Activated gamma-delta T cell (primary cell): Measurements from ENCODE around the gene MYL6B.
"Not testable (repeated sequence)": the region's sequence is repeated elsewhere in the genome, so short reads cannot be mapped to it uniquely, and the experiment has no call there.

Experiments used
- DNase-seq: peaks from one replicate; lab custom pipeline; 2025; lab: John Stamatoyannopoulos, UW
- total RNA-seq, 2 donors: gene quantifications; one replicate each; lab custom pipeline; 2026; lab: John Stamatoyannopoulos, UW

The MYL6B gene
- 4.8 to 7.6 reads per million in 2 donors for total RNA-seq

DNA sequence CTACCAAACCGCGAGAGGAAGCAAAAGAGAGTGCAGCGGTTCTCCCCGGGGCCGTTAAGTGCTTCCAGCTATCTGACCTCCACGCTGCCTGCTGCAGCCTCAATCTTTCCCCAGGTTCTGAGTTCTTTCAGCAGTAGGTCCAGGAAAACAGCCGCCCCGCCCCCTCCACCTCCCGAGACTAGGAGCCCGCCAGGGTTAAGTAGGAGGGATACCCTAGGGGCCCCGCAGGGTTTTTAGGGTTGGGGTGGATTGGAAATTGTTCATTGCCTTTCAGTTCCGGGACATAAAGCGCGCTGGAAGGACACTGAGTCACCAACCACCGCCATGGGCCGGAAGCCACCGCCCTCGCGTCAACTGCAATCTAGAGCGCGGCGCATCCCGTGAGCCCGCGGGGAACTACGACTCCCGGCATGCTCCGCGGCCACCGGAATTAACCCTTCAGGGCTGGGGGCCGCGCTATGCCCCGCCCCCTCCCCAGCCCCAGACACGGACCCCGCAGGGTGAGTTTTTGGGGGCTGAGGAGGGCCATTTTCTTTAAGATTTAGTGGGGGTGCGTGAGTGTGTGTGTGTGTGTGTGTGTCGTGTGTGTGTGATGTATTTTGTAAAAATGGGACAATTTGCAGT, at the start of gene MYL6B:
MYL6B (plus strand) TSS at position 456 of the 624 bp plus-strand sequence. CDS start 1,332 bp downstream, outside the sequence.
- peak; percentile 87 for DNase-seq

DNA sequence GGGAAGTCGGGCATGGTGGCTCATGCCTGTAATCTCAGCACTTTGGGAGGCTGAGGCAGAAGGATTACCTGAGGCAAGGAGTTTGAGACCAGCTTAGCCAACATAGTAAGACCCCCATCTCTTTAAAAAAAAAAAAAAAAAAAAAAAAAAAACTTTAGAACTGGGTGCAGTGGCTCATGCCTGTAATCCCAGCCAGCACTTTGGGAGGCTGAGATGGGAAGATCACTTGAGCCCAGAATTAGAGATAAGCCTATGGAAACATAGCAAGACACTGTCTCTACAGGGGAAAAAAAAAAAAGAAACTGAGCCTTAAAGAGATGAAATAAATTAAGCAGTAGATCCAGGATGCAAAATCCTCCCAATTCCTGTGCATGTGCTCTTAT, 49.7 kb upstream of the MYL6B start:
- DNase-seq = no peak

DNA sequence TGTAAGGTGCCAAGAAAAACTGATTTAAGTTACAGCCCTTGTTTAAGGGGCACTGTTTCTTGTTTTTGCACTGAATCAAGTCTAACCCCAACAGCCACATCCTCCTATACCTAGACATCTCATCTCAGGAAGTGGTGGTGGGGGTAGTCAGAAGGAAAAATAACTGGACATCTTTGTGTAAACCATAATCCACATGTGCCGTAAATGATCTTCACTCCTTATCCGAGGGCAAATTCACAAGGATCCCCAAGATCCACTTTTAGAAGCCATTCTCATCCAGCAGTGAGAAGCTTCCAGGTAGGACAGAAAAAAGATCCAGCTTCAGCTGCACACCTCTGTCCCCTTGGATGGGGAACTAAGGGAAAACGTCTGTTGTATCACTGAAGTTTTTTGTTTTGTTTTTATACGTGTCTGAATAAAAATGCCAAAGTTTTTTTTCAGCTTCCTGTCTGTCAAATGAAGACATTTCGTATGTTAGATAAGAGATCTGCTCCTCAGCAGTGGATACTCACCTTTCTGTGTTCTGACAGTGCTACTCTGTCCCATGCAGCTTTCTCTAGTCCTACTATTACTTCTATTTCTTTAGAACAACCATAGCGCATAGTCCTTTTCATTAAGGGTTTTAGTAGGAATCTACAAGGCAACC, 49.2 kb upstream of the MYL6B start:
- DNase-seq = no peak

DNA sequence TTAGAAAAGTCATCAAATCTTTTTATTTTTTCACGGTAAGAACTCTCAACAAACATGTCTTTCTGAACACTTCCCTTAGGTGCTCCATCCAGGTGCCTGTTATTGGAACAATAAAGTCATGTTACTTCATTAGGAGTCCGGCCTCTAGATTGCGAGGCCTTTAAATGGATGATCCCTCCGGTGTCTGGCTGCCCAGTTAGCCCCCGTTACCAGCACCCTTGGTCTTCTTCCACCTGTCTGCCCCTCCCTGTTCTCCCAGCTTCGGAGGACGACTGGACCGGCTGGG, 48.6 kb upstream of the MYL6B start:
- DNase-seq = no peak

DNA sequence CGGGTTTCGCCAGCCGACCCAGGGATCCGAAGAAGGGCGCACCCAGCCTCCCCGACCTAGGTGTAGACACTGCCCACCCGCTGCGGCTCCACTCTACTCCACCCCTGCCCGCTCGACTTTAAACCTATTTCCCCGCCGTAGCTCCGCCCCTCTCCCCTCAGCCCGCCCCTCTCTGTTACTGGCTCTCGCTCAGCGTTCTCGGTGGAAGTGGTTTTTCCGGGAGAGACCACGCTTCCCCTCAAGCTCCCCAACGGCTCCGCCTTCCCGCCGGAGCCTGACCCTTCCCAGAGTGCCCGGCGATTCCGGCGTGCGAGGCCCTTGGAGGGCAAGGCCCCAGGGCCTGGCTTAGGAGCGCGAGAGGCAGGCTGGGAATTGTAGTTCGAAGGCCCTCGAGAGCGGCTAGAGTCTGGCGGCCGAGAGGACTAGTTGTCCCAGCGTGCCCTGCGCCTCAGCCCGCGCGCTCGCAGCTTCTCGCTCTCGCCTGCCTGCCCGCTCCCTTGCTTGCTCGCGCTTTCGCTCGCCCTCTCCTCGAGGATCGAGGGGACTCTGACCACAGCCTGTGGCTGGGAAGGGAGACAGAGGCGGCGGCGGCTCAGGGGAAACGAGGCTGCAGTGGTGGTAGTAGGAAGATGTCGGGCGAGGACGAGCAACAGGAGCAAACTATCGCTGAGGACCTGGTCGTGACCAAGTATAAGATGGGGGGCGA, 48.1 kb upstream of the MYL6B start, which contains the start of gene PA2G4:
PA2G4 (plus strand) TSS at position 451 of the 706 bp plus-strand sequence; CDS start at position 630, 179 bp downstream.
- DNase-seq = peak; percentile 83

DNA sequence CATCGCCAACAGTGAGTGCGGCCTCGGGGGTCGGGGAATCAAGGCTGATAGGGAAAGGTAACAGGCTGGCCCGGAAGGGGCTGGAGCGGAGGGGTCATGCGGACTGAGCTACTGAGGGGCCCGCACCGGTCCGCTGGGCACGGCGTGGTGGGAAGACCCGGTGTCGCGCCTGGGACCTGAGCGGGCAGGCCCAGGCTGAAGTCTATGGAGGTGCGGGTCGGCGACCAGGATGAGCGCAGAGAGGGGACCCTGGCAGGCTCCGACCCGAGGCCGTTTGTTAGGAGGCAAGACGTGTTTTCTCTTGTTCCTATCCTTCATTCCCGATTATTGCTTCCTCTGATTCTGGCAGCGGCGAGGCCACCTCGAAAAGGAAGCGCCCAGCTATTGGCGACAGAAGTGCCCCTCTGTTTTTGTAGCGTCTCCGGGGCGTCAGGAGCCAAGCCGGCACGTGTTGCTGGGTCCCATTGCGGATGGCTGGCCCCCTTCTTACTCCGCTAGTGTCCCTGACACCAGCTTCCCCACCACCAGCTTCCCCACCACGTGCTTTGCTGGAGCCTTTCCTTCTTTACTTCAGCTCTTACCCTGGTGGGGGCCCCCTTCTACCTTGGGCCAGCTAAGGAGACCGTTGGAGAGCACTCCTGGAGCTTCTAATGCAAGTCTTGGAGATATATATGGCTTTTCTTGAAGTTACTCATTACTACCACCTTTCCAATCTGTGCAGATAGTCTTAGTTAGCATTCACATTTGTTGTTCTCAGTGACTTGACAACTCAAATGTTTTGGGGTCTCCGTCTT, 47.4 kb upstream of the MYL6B start:
- no peak for DNase-seq

DNA sequence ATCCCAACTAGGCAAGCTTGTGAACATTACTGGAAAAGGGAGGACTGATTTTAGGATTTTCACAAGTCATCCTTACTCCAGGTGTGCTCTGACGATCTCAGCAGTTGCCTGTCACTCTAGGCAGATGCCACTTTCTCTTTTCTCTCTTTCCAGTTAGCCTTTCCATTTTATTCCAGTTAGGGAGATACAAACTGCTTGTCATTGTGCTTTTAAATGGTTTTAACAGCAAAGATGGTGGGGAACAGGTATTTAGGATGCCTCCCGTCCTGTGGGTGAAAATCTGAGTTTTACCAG, 46.8 kb upstream of the MYL6B start:
- DNase-seq = no peak

DNA sequence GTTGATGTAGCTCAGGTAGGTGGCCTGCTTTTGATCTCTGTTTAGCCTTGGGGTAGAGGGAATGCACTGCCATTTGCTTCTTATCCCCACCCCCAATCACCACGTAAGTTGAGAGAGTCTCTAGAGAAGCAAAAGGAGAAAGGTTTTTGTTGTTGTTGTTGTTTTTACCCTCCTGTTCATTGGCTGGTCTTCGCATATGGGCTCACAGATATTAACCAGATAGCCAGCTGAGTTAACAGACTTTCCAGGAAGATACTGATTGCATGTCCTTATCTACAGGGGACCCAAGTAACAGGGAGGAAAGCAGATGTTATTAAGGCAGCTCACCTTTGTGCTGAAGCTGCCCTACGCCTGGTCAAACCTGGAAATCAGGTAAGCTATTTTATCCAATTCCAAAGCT, 45.1 kb upstream of the MYL6B start:
- no peak for DNase-seq

DNA sequence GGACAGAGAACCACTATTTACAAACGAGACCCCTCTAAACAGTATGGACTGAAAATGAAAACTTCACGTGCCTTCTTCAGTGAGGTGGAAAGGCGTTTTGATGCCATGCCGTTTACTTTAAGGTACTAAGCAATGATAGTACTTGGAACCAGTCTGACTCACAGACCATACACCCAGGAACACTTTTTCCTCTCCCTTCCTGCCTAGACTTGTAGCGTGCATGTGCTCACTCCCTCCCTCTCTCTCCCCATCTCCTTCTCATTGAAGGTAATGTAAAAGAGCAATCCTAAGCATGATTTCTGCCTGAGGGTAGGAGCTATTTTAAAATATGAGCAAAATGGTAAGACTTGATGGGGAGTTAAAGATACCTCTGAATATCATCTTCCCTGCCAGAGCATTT, 41.8 kb upstream of the MYL6B start:
- DNase-seq = no peak

DNA sequence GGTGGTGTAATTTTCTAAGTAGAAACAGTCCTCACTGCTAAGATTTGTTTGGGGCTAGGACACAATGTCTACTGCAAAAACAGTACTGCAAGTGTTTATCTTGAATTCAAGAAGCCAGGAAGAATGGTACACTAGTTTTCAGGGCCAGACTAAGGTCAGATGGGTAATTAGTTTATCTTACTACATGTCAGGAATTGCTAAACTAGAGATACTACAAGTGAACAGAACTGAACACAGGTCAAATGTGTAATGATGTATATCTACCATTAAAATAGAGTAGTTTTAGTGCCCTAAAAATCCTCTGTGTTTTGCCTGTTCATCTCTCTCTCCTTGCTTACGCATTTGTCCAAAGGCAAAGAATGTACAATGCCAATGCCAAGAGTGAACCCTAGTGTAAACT, 38.3 kb upstream of the MYL6B start:
- DNase-seq = no peak

DNA sequence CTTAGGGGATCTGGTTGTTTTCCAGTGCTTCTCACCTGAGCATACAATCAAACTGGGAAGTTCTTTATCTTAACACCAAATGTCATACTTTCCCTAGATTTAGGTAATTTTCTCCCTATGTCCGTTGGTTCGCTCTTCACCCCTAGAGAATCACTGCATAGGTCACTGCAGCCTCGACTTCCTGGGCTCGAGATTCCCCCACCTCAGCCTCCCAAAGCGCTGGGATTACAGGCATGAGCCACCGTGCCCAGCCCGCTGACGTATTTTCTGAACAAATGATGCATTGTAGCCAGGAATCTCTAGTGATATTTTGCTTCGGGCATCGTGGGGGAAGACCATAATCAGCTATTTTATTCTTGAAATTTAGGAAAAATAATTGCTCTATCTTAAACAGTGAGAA, 37.1 kb upstream of the MYL6B start:
- DNase-seq = no peak

DNA sequence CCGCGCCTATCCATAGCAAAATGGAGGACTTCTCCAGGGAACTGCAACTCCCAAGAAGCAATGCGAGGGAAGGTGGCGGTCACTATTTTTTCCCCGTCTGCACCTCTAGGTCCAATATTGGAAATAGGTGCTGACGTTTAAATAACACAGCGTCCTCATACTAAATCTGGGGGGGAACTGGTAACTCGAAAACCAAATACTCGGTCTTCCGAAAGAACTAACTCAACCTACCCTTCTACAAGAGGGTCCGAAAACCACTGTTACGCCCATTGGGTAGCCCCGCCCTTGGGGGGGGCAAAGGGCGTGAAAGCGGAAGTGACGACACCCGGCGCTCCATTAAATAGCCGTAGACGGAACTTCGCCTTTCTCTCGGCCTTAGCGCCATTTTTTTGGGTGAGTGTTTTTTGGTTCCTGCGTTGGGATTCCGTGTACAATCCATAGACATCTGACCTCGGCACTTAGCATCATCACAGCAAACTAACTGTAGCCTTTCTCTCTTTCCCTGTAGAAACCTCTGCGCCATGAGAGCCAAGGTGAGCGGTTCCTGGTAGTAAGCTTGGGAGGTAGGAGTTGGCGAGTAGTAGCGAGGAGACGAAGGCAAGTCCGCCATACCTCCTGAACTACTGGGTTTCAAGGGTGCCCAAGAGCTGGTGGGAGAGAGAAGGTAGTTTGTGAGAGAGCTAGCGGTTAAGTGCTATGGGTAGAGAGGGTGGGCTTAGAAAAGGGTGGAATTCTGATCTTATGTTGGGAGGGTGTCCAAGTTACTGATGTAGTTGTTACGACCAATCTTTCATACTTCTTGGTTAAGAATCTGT, 35.9 kb upstream of the MYL6B start, which contains the start of gene RPL41:
RPL41 (plus strand) TSS at position 367 of the 815 bp plus-strand sequence.
- peak; percentile 65 for DNase-seq

DNA sequence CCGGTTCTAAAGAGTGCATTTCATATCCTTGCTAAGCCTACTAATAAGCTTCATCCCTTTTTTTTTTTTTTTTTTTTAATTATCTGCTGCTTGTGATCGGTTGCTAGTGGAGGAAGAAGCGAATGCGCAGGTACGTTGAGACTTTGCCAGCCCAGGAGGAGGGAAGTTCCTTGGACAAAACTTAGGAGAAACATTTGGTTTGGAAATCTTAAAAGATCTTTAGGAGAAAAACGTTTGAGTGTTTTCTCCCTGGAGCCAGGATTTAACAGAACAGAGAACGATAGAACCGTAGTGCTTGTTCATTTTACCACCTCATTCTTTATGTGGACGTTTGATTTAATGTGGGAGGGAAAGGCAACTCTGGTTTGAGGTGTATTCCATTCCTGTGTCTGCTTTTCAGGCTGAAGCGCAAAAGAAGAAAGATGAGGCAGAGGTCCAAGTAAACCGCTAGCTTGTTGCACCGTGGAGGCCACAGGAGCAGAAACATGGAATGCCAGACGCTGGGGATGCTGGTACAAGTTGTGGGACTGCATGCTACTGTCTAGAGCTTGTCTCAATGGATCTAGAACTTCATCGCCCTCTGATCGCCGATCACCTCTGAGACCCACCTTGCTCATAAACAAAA, 35.2 kb upstream of the MYL6B start:
- DNase-seq = not testable (repeated sequence)

DNA sequence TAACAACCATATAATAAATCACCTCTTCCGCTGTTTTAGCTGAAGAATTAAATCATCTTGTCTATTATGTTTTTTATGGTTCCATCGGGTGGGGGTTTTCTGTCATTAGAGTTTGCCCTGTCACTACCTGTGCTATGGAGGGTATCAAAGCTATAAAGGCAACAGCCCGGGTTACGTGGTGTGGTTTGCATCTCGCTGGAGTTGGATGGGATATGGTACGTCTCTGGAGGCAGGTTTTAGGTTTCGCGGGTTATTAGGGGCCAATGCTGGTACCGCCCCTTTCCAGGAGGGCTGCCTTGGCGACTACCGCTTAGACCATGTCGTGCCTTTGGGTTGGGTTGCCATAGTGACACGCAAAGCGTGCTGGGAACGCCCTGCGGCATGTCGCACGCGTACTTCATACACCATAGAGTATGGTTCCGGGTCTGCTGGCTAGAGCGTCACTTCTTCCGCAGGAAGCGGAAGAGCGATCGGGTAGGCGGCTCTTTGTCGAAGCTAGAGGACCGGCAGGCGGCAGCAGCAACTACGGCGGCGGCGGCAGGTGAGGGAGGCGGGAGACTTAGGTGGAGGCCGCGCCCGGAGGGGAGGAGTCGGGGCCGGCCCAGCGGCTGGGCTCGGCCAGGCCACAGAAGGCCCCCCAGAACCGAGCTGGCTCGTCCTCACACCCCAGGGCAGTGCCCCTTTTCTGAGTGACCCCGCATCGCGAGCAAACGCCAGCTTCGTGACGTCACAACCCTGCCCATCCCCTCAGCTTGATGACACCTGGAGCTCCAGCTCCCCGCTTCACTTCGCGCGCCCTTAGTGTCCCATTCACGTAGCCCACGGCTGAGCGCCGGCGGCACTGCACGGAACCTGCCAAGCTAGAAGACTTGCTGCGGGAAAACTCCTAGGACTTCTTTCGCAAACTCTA, 34.4 kb upstream of the MYL6B start, which contains the start of gene ZC3H10:
ZC3H10 (plus strand) TSS at position 489 of the 910 bp plus-strand sequence. CDS start 2,297 bp downstream, outside the sequence.
- DNase-seq = peak; percentile 86

DNA sequence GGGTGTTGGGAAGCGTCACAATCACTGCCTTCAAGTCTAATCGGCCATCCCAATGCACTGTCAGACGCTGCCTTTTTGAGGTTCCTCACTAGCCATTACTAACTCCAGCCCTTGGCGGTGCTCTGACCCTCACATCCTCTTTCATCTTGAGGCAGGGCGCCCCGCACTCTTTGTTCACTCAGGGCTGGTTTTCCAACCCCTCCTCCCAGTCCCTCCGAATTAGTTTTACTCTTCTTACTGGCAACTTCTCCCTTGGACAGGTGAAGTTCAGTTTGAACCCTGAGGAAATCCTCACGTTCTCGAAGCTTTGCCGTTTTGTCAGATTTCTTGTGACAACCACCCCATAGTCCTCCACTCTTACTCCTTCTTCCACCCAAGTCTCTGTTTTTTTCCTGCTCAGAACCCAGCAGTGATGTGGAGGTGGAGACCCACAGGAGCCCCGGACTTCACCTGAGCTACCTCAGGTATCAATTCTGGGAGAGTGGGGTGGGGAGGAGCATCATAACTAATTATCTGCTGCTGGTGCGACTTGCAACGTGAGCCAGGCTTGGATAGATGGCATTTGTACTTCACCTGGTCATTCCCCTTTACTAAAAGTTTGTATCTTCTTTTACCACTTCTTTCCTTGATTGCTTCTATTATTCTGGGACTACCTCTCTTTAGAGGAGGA, 33.6 kb upstream of the MYL6B start:
- no peak for DNase-seq

DNA sequence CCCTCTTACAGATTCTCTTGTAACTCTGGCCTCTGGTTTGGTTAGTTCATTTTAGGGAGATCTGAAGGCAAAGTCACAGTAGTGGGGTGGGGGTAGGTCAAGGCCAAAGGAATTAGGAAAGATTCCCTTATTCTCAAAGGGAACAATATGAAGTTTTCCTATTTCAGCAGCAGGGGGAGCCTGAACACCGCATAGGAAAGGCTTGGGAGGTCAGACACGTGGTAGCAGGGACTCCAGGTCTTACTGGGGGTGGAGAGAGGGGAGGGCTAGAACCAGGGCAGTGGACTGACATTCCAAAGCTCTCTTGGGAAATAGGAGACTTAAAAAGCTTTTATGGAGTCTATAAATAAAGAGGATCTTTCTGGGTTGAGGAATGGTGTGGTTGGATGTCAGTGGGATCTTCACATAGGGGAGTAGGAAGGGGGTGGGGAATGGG, 33.0 kb upstream of the MYL6B start:
- DNase-seq = no peak

DNA sequence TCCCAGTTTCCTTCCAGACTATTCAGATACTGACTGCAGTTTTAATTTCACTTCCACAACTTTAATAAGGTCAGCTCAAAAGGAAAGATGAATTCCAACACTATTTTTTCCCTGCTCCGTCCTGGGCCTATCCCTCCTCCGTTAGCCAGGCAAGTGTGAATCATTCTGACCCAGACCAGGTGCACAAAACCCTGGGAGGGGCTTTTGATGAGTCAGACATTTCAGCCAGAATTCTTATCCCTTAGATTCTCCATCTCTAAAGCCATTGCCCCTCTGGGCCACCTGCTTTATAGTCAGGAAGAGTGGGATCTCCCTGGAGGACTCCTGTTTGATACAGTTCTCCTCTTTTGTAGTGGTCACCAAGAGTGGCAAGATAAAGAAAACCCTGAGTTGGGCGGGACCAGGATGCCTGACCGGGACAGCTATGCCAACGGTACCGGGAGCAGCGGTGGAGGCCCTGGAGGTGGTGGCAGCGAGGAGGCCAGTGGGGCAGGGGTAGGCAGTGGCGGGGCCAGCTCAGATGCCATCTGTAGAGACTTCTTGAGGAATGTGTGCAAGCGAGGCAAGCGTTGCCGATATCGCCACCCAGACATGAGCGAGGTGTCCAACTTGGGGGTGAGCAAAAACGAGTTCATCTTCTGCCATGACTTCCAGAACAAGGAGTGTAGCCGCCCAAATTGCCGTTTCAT, 32.1 kb upstream of the MYL6B start:
- DNase-seq = no peak

DNA sequence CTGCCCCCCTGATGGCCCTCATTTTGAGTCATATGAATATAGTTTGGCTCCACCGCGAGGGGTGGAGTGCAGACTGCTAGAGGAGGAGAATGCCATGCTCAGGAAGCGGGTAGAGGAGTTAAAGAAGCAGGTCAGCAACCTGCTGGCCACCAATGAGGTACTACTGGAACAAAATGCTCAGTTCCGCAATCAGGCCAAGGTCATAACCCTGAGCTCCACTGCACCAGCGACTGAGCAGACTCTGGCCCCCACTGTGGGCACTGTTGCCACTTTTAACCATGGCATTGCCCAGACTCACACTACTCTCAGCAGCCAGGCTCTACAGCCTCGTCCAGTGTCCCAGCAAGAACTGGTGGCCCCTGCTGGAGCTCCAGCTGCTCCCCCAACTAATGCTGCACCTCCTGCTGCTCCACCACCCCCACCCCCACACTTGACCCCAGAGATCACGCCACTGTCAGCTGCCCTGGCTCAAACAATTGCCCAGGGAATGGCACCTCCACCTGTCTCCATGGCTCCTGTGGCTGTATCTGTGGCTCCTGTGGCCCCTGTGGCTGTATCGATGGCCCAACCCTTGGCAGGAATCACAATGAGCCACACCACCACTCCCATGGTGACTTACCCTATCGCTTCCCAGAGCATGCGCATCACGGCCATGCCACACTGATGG, 31.1 kb upstream of the MYL6B start:
- no peak for DNase-seq
